Kidney (tissue), 14 donors: Measurements from ENCODE around the gene PACS2. TPM values are rescaled to one million over a fixed set of nuclear protein-coding genes. Genes with fewer than 3 reads are reported as not detected.

Experiments used
- DNase-seq, 5 donors: peaks; one replicate each; pipeline ENCODE4 v3.0.0-alpha.2; 2013 to 2020
- FAIRE-seq: peaks from 2 replicates; lab custom pipeline; 2012; peaks lifted over from hg19 to GRCh38; lab: Jason Lieb, UNC
- H3K27ac ChIP-seq, 2 donors: one replicate each; pipeline ENCODE4 v1.7.0; 2013; ENCODE audit warnings: low read depth in 2 of 2, low read length in 2 of 2, inconsistent platforms in 1 of 2
- H3K27me3 ChIP-seq: one replicate; pipeline ENCODE4 v1.7.1; 2013; ENCODE audit warnings: low read length, inconsistent platforms; ENCODE audit not compliant: control insufficient read depth, insufficient read depth
- H3K36me3 ChIP-seq, 3 donors: one replicate each; pipeline versions ENCODE4 v1.7.0 to v1.7.1; 2013; ENCODE audit warnings: low read length in 3 of 3, control low read depth in 1 of 3, inconsistent platforms in 1 of 3; ENCODE audit not compliant: insufficient read depth in 3 of 3, control insufficient read depth in 2 of 3
- H3K4me1 ChIP-seq, 3 donors: one replicate each; pipeline versions ENCODE4 v1.7.0 to v1.7.1; 2013; ENCODE audit warnings: low read length in 3 of 3, inconsistent platforms in 1 of 3, low read depth in 1 of 3; ENCODE audit not compliant: control insufficient read depth in 2 of 3, insufficient read depth in 2 of 3
- H3K4me3 ChIP-seq, 3 donors: one replicate each; pipeline versions ENCODE4 v1.7.0 to v1.8.1; 2013; ENCODE audit warnings: low read length in 3 of 3, control low read depth in 1 of 3, inconsistent platforms in 1 of 3
- H3K9ac ChIP-seq, 3 donors: one replicate each; pipeline versions ENCODE4 v1.7.0 to v1.7.1; 2013; ENCODE audit warnings: low read length in 3 of 3, control low read depth in 1 of 3, inconsistent platforms in 1 of 3
- H3K9me3 ChIP-seq, 3 donors: one replicate each; pipeline versions ENCODE4 v1.7.0 to v1.7.1; 2013; ENCODE audit warnings: low read length in 3 of 3, control low read depth in 1 of 3, inconsistent platforms in 1 of 3; ENCODE audit not compliant: control insufficient read depth in 2 of 3, insufficient read depth in 1 of 3
- intact Hi-C: fragments of 100-400 bp; cut with DNase I; formaldehyde crosslinking; loops from one replicate; pipeline ENCODE4 v1.11.1; 2022
- polyA plus RNA-seq: library from polyadenylated mRNA; stranded (reverse); fragments of 350-450 nt; fragmentation: Illumina TruSeq; extraction: RNeasy Lipid Tissue Mini Kit (QIAGEN cat#74804); gene quantifications from one replicate; pipeline ENCODE4 v1.2.3, GENCODE V29; 2014; ENCODE audit warnings: low read depth, low replicate concordance; ENCODE audit not compliant: insufficient read depth
- total RNA-seq: library from RNA; stranded (reverse); fragmentation: NEBNext Ultra II Directional; extraction: Animal tissue kit (Norgen Biotek cat#: 25700); gene quantifications from one replicate; pipeline ENCODE4 v1.2.1, GENCODE V29; 2021
- TF ChIP-seq, protein P1 (sequence below): IDR thresholded peaks from 3 replicates; pipeline ENCODE4 v1.5.1; 2012; ENCODE audit warnings: mild to moderate bottlenecking, moderate library complexity, borderline replicate concordance; ENCODE audit not compliant: insufficient read depth; ENCODE audit errors: extremely low read depth
- donor health status: control.
- donor health status: control.
- donor health status: control.
- donor health status: control.
- donor health status: control.
- donor health status: DM: yes; HTN: yes; CAD: no.
- donor health status: Normal renal cell carcinoma (clear cell type).

The PACS2 gene
- total and polyA plus RNA-seq, 2 donors from 2014 or later = 35.7 to 83.9 TPM

DNA sequence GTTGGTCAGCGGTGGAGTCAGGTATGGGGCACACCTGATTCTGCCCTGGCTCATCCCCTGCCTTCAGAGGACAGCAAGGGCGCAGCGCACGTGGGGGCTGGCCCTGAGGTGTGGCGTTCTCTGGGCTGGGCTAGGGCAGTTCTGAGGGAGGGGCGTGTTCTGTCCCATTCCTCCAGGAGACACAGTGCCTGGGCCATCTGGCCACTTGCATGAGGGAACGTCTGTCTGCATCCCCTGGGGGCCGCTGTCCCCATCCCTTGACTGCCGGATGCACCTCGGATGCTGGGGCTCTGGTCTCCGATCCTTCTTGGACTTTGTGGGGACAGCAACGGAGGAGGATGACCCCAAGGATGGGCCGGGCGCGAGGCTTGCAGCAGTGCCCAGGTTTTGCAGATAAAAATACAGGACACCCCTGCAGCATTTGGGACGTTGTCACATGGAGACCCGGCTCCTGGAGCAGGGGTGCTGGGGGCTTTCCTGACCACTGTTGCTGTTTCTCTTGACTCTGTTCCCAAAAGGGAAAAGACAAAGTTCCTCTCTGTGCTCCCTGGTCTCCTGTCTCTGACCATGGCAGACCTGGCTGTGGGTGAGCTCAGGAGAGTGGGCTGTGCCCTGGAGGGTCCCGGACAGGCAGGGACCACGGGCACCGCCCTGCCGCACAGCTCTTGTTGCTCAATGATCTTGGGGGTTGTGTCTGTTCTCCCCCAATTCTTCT, 112.0 kb downstream of the PACS2 start:
- intact Hi-C loops = no loop called here
- Histone ChIP-seq H3K36me3 (peaks cover 0 to 4% (median 0%) of the 10 kb centered on the region in 3 donors), H3K9ac (no peak overlapping the region), H3K27ac (no peak overlapping the region), H3K9me3 (peaks cover 0 to 3% (median 0%) of the 10 kb centered on the region in 3 donors), H3K4me3 (no peak overlapping the region), H3K4me1 (peaks cover 0 to 2% (median 0%) of the 10 kb centered on the region in 3 donors), H3K27me3 (no peaks in the 10 kb centered on the region)
- DNase-seq (no peak), FAIRE-seq (no peak)
- TF ChIP-seq, protein P1, sequence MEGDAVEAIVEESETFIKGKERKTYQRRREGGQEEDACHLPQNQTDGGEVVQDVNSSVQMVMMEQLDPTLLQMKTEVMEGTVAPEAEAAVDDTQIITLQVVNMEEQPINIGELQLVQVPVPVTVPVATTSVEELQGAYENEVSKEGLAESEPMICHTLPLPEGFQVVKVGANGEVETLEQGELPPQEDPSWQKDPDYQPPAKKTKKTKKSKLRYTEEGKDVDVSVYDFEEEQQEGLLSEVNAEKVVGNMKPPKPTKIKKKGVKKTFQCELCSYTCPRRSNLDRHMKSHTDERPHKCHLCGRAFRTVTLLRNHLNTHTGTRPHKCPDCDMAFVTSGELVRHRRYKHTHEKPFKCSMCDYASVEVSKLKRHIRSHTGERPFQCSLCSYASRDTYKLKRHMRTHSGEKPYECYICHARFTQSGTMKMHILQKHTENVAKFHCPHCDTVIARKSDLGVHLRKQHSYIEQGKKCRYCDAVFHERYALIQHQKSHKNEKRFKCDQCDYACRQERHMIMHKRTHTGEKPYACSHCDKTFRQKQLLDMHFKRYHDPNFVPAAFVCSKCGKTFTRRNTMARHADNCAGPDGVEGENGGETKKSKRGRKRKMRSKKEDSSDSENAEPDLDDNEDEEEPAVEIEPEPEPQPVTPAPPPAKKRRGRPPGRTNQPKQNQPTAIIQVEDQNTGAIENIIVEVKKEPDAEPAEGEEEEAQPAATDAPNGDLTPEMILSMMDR = no peak

DNA sequence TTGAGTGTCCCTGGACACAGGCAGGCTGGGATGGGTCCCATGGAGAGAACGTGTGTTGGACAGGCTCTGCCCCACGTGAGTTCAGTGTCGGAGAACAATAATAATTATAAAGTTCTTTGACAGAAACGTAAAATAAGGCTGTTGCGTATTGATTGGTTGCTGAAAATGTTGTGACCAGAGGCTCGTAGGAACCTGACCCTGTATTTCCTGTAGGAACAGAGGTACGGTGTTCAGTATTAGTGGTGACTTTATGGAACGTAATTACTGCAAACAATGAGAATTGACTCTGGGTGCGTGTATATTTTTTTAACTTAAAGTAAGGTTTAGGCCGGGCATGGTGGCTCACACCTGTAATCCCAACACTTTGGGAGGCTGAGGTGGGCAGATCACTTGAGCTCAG, 112.9 kb downstream of the PACS2 start:
- TF ChIP-seq, protein P1 = no peak
- intact Hi-C loops = no loop called here
- DNase-seq = no peak

DNA sequence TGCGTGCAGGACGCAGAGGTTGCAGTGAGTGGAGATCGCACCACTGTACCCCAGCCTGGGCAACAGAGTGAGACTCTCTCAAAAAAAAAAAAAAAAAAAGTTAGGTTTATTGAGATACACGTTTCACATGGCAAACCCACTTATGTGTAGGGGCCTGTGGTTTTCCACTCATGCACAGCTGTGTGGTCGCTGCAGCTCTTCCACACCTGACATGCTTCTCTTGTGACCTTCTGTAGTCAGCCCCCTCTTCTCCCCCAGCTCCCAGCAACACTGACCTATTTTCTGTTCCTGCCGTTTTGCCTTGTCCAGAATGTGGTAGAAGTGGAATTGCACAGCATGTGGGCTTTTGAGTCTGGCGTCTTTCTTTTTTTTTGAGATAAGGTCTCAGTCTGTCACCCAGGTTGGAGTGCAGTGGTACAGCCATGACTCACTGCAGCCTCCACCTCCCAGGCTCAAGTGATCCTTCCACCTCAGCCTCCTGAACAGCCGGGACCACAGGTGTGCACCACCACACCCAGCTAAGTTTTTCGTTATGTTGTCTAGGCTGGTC, 113.5 kb downstream of the PACS2 start:
- TF ChIP-seq, protein P1 = no peak
- H3K9ac ChIP-seq = no peak overlapping the region
- DNase-seq (no peak), FAIRE-seq (no peak)
- intact Hi-C loops = no loop called here
- H3K9me3 ChIP-seq = peaks cover 0 to 3% (median 0%) of the 10 kb centered on the region in 3 donors
- H3K4me1 ChIP-seq = peaks cover 0 to 2% (median 0%) of the 10 kb centered on the region in 3 donors
- no peak overlapping the region for H3K4me3 ChIP-seq
- H3K27ac ChIP-seq = no peak overlapping the region
- H3K27me3 ChIP-seq = no peaks in the 10 kb centered on the region
- H3K36me3 ChIP-seq = peaks cover 0 to 4% (median 0%) of the 10 kb centered on the region in 3 donors

More for the DNA sequence above, 112.9 kb downstream of the PACS2 start:
- no peak overlapping the region for H3K27ac ChIP-seq
- peaks cover 0 to 2% (median 0%) of the 10 kb centered on the region in 3 donors for H3K4me1 ChIP-seq
- no peak overlapping the region for H3K4me3 ChIP-seq
- H3K9me3 ChIP-seq = peaks cover 0 to 3% (median 0%) of the 10 kb centered on the region in 3 donors
- no peaks in the 10 kb centered on the region for H3K27me3 ChIP-seq
- H3K9ac ChIP-seq = no peak overlapping the region
- H3K36me3 ChIP-seq = peaks cover 0 to 4% (median 0%) of the 10 kb centered on the region in 3 donors
- no peak for FAIRE-seq
